Breast epithelium (tissue), 4 donors: ENCODE data around the gene FETUB. TPM values are rescaled to one million over a fixed set of nuclear protein-coding genes. Genes with fewer than 3 reads are reported as not detected.

Experiments used
- DNase-seq, 2 donors: peaks; one replicate each; pipeline ENCODE4 v3.0.0-alpha.2; 2019; ENCODE audit warnings: low spot score in 2 of 2
- H3K27ac ChIP-seq, 2 donors: fragments of 200-600 bp; sonication (generic) in 1 of 2; one replicate each; pipeline ENCODE4 v1.5.1; 2016 to 2019; ENCODE audit warnings: mild to moderate bottlenecking in 1 of 2
- H3K27me3 ChIP-seq, 2 donors: fragments of 200-600 bp; sonication (generic) in 1 of 2; one replicate each; pipeline versions ENCODE4 v1.5.1 to v1.6.0; 2017 to 2019; ENCODE audit warnings: control low read depth in 1 of 2, mild to moderate bottlenecking in 1 of 2
- H3K36me3 ChIP-seq: fragments of 200-600 bp; one replicate; pipeline ENCODE4 v1.5.1; 2019
- H3K4me1 ChIP-seq, 2 donors: fragments of 200-600 bp; sonication (generic); one replicate each; pipeline ENCODE4 v1.5.1; 2016 to 2019; ENCODE audit warnings: control low read depth in 1 of 2
- H3K4me3 ChIP-seq, 3 donors: fragments of 200-600 bp; sonication (generic); 1 replicate in 2 of 3; 2 replicates in 1 of 3; pipeline ENCODE4 v1.5.1; 2016 to 2019; ENCODE audit warnings: mild to moderate bottlenecking in 3 of 3, moderate library complexity in 2 of 3
- H3K9me3 ChIP-seq, 2 donors: fragments of 200-600 bp; sonication (generic) in 1 of 2; one replicate each; pipeline ENCODE4 v1.5.1; 2016 to 2019; ENCODE audit warnings: control low read depth in 1 of 2
- CTCF ChIP-seq, 3 donors: fragments of 450-650 bp; IDR thresholded peaks; one replicate each; pipeline ENCODE4 v1.5.1; 2016 to 2017; ENCODE audit warnings: antibody characterized with exemption in 3 of 3, mild to moderate bottlenecking in 3 of 3, moderate library complexity in 3 of 3
- POLR2A ChIP-seq: fragments of 450-650 bp; IDR thresholded peaks from one replicate; pipeline ENCODE4 v1.6.1; 2016; ENCODE audit warnings: antibody characterized with exemption, mild to moderate bottlenecking, moderate library complexity
- POLR2AphosphoS5 ChIP-seq, 3 donors: sonication (generic); formaldehyde crosslinking; IDR thresholded peaks; one replicate each; pipeline ENCODE4 v1.6.1; 2017; ENCODE audit warnings: antibody characterized with exemption in 3 of 3
- intact Hi-C: fragments of 100-400 bp; cut with DNase I; formaldehyde crosslinking; loops from one replicate; pipeline ENCODE4 v1.15.1; 2023; ENCODE audit warnings: low total_unique reads
- total RNA-seq, 3 donors: library from RNA; depleted of rRNA; stranded (reverse); fragments of >200 nt; gene quantifications; one replicate each; pipeline ENCODE4 v1.1.0, GENCODE V29; 2016

Gene FETUB
- total RNA-seq, 3 donors from 2014 or later: not detected

GRCh38 chr3:186643493-186643892, 3.3 kb downstream of the FETUB start:
- no peak overlapping the region for H3K27ac ChIP-seq
- peaks cover 0 to 13% of the 10 kb centered on the region in 2 donors for H3K4me1 ChIP-seq
- no peaks in the 10 kb centered on the region for H3K36me3 ChIP-seq
- no peaks in the 10 kb centered on the region for H3K27me3 ChIP-seq
- TF ChIP-seq CTCF (IDR thresholded peaks at IDR 0.05): no peak
- no peak for TF ChIP-seq POLR2AphosphoS5 (IDR thresholded peaks at IDR 0.05)
- TF ChIP-seq POLR2A: no peak
- DNase-seq: no peak
- no peaks in the 10 kb centered on the region for H3K9me3 ChIP-seq
- intact Hi-C loops: no loop called here
- no peak overlapping the region for H3K4me3 ChIP-seq

DNA sequence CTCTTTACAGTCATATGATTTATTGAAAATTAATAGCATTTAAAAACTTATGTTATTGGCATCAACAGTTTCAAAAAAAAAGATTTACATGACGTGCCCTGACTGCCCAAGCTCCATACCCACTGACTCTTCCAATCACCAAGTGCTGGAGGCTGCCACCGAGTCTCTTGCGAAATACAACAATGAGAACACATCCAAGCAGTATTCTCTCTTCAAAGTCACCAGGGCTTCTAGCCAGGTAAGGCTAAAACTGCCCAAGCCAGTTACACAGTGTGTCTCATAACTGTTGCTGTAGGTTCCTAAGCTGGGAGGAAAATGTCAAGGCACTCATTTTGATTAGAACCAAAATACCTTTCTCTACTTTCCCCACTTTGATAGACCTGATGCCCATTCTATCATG, 4.5 kb downstream of the FETUB start:
- peak in 1 of 2 donors; percentile 91 for DNase-seq
- H3K9me3 ChIP-seq: no peaks in the 10 kb centered on the region
- peak overlapping the region; percentile 66 to 83 for H3K27ac ChIP-seq
- H3K4me1 ChIP-seq: peaks cover 0 to 13% of the 10 kb centered on the region in 2 donors
- intact Hi-C loops: no loop called here
- TF ChIP-seq CTCF (IDR thresholded peaks at IDR 0.05): no peak
- peak in 1 of 3 donors; percentile 71 for TF ChIP-seq POLR2AphosphoS5 (IDR thresholded peaks at IDR 0.05)
- no peak overlapping the region for H3K4me3 ChIP-seq
- H3K27me3 ChIP-seq: no peaks in the 10 kb centered on the region
- no peaks in the 10 kb centered on the region for H3K36me3 ChIP-seq

DNA sequence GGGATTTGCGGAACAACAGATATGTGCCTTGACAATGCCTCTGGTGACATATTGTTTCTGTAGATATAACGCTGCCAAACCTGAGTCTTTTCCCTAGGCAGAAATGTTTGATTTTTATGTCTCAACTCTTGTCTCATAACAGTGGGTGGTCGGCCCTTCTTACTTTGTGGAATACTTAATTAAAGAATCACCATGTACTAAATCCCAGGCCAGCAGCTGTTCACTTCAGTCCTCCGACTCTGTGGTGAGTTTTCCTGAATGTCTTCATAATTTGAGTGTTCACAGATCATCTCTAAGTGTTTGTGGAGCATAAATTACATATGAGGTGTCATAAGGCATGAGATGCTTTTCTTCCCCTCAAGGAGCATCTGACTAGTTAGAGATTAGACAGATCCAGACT, 5.9 kb downstream of the FETUB start:
- H3K4me1 ChIP-seq: peaks cover 0 to 13% of the 10 kb centered on the region in 2 donors
- TF ChIP-seq POLR2AphosphoS5 (IDR thresholded peaks at IDR 0.05): no peak
- no peak for TF ChIP-seq CTCF (IDR thresholded peaks at IDR 0.05)
- TF ChIP-seq POLR2A: no peak
- no peaks in the 10 kb centered on the region for H3K9me3 ChIP-seq
- no peak overlapping the region for H3K27ac ChIP-seq
- H3K4me3 ChIP-seq: no peak overlapping the region
- intact Hi-C loops: no loop called here
- DNase-seq: no peak
- no peaks in the 10 kb centered on the region for H3K36me3 ChIP-seq
- no peaks in the 10 kb centered on the region for H3K27me3 ChIP-seq

DNA sequence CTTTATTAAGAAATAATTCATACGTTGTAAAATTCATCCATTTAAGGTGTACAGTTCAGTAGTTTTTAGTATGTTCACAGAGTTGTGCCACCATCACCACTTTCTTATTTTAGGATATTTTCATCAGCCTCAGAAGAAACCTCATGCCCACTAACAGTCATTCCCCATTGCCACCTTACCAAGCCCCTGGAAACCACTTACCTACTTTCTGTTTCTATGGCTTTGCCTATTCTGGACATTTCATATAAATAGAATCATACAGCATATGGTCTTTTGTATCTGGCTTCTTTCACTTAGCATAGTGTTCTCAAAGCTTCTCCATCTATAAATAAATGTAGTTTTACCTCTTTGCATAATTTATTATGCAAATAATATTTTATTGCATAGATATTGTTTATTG, 6.6 kb downstream of the FETUB start:
- TF ChIP-seq CTCF (IDR thresholded peaks at IDR 0.05) (no peak), POLR2AphosphoS5 (IDR thresholded peaks at IDR 0.05) (no peak), POLR2A (no peak)
- DNase-seq: no peak
- Histone ChIP-seq H3K4me3 (no peak overlapping the region), H3K9me3 (no peaks in the 10 kb centered on the region), H3K27me3 (no peaks in the 10 kb centered on the region), H3K27ac (no peak overlapping the region), H3K36me3 (no peaks in the 10 kb centered on the region), H3K4me1 (peaks cover 0 to 10% of the 10 kb centered on the region in 2 donors)
- intact Hi-C loops: no loop called here

GRCh38 chr3:186648851-186649250, 8.7 kb downstream of the FETUB start:
- Histone ChIP-seq H3K4me1 (peaks cover 0 to 7% of the 10 kb centered on the region in 2 donors), H3K36me3 (no peaks in the 10 kb centered on the region), H3K27ac (no peak overlapping the region), H3K27me3 (no peaks in the 10 kb centered on the region), H3K9me3 (no peaks in the 10 kb centered on the region), H3K4me3 (no peak overlapping the region)
- no peak for TF ChIP-seq POLR2A
- no peak for TF ChIP-seq POLR2AphosphoS5 (IDR thresholded peaks at IDR 0.05)
- TF ChIP-seq CTCF (IDR thresholded peaks at IDR 0.05): no peak
- DNase-seq: no peak
- intact Hi-C loops: no loop called here
